ENCODE results near the gene PROM2. TPM values are rescaled to one million over a fixed set of nuclear protein-coding genes. Genes with fewer than 3 reads are reported as not detected.

The PROM2 gene
- 18.5 and 31.5 TPM in 2 replicates for total RNA-seq (ENCODE audit: low replicate concordance)
- long read RNA-seq, partial matches to known transcripts: 1 of 9 reads
- long read RNA-seq, other reads (novel, unspliced or antisense): 6 of 9 reads

DNA sequence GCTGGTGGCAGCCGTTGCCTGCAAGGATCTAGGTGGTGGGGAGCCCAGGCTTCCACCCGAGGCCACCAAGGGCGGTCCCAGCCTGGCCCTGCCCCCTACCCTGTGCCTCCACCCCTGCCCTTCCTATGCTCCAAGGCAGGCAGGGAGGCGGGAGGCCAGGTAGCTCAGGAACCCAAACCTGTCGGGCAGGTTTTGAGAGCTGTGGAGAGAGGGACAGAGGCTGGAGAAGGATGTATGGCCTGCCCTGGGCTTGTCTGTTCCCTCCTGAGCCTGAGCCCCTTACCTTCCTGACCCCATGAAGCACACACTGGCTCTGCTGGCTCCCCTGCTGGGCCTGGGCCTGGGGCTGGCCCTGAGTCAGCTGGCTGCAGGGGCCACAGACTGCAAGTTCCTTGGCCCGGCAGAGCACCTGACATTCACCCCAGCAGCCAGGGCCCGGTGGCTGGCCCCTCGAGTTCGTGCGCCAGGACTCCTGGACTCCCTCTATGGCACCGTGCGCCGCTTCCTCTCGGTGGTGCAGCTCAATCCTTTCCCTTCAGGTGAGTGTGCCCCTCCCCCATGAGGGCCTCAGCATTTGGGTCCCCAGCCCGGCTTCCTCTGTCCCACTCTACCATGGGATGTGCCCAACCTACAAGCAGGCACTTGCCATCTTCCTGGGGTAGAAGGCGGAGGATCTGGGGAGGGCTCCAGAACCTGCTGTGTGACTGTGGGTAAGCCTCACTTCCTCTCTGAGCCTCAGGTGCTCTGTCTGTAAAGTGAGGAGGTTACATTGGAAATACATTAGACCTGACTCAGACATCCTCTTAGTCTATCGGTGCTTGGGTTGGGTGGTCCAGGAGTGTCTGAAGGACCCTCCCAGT, at the start of gene PROM2:
PROM2 (plus strand) TSS at position 159 of the 860 bp plus-strand sequence; CDS start at position 296, 137 bp downstream.
- peak within 1 kb of the TSS; percentile 81 for H3K4me3 Mint-ChIP-seq
- peak within 1 kb of the TSS; percentile 82 for H3K27ac Mint-ChIP-seq
- H3K4me1 Mint-ChIP-seq (ENCODE audit: unreplicated experiment): no peaks in the 10 kb centered on the region
- H3K36me3 Mint-ChIP-seq: no peaks in the 10 kb centered on the region
- H3K27me3 Mint-ChIP-seq: no peaks in the 10 kb centered on the region
- TF ChIP-seq, protein P1, sequence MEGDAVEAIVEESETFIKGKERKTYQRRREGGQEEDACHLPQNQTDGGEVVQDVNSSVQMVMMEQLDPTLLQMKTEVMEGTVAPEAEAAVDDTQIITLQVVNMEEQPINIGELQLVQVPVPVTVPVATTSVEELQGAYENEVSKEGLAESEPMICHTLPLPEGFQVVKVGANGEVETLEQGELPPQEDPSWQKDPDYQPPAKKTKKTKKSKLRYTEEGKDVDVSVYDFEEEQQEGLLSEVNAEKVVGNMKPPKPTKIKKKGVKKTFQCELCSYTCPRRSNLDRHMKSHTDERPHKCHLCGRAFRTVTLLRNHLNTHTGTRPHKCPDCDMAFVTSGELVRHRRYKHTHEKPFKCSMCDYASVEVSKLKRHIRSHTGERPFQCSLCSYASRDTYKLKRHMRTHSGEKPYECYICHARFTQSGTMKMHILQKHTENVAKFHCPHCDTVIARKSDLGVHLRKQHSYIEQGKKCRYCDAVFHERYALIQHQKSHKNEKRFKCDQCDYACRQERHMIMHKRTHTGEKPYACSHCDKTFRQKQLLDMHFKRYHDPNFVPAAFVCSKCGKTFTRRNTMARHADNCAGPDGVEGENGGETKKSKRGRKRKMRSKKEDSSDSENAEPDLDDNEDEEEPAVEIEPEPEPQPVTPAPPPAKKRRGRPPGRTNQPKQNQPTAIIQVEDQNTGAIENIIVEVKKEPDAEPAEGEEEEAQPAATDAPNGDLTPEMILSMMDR (conservative IDR thresholded peaks at IDR 0.05): no peak
- no peaks in the 10 kb centered on the region for H3K9me3 Mint-ChIP-seq
- peak; percentile 71 for DNase-seq (ENCODE audit: extremely low spot score, unreplicated experiment)

GRCh38 chr2:95225658-95226057, 48.6 kb upstream of the PROM2 start:
- DNase-seq (ENCODE audit: extremely low spot score, unreplicated experiment): no peak
- TF ChIP-seq, protein P1 (conservative IDR thresholded peaks at IDR 0.05): no peak
- no peaks in the 10 kb centered on the region for H3K4me1 Mint-ChIP-seq (ENCODE audit: unreplicated experiment)
- no peak overlapping the region for H3K4me3 Mint-ChIP-seq
- peaks cover 34% of the 10 kb centered on the region for H3K36me3 Mint-ChIP-seq
- peaks cover 12% of the 10 kb centered on the region for H3K9me3 Mint-ChIP-seq
- no peaks in the 10 kb centered on the region for H3K27me3 Mint-ChIP-seq
- no peak overlapping the region for H3K27ac Mint-ChIP-seq

GRCh38 chr2:95231723-95232122, 42.5 kb upstream of the PROM2 start:
- no peak for DNase-seq (ENCODE audit: extremely low spot score, unreplicated experiment)
- no peaks in the 10 kb centered on the region for H3K9me3 Mint-ChIP-seq
- no peak overlapping the region for H3K4me3 Mint-ChIP-seq
- no peaks in the 10 kb centered on the region for H3K27me3 Mint-ChIP-seq
- H3K4me1 Mint-ChIP-seq (ENCODE audit: unreplicated experiment): no peaks in the 10 kb centered on the region
- peaks cover 4% of the 10 kb centered on the region for H3K36me3 Mint-ChIP-seq
- TF ChIP-seq, protein P1 (conservative IDR thresholded peaks at IDR 0.05): peak; percentile 80
- no peak overlapping the region for H3K27ac Mint-ChIP-seq

GRCh38 chr2:95232232-95232631, 42.0 kb upstream of the PROM2 start:
- Mint-ChIP-seq H3K4me1 (ENCODE audit: unreplicated experiment) (no peaks in the 10 kb centered on the region), H3K9me3 (no peaks in the 10 kb centered on the region), H3K4me3 (no peak overlapping the region), H3K27ac (no peak overlapping the region), H3K27me3 (no peaks in the 10 kb centered on the region), H3K36me3 (peaks cover 4% of the 10 kb centered on the region)
- no peak for DNase-seq (ENCODE audit: extremely low spot score, unreplicated experiment)
- TF ChIP-seq, protein P1 (conservative IDR thresholded peaks at IDR 0.05): no peak

GRCh38 chr2:95234286-95234785, 39.9 kb upstream of the PROM2 start:
- H3K9me3 Mint-ChIP-seq: peaks cover 7% of the 10 kb centered on the region
- TF ChIP-seq, protein P1 (conservative IDR thresholded peaks at IDR 0.05): no peak
- H3K4me3 Mint-ChIP-seq: no peak overlapping the region
- no peaks in the 10 kb centered on the region for H3K27me3 Mint-ChIP-seq
- no peaks in the 10 kb centered on the region for H3K4me1 Mint-ChIP-seq (ENCODE audit: unreplicated experiment)
- peaks cover 6% of the 10 kb centered on the region for H3K36me3 Mint-ChIP-seq
- no peak overlapping the region for H3K27ac Mint-ChIP-seq
- DNase-seq (ENCODE audit: extremely low spot score, unreplicated experiment): no peak
